ENCODE results near the gene ZNF319.
"Not testable (repeated sequence)": the region's sequence is repeated elsewhere in the genome, so short reads cannot be mapped to it uniquely, and the experiment has no call there.

The ZNF319 gene

GRCh38 chr16:57987441-57988177 is 12.9 kb downstream of the ZNF319 start:
- no peak overlapping the region for H3K27ac Mint-ChIP-seq
- no peak for ATAC-seq (replicated peaks)
- H3K36me3 Mint-ChIP-seq, result no peaks in the 10 kb centered on the region
- H3K4me3 Mint-ChIP-seq, result no peak overlapping the region
- no peaks in the 10 kb centered on the region for H3K27me3 Mint-ChIP-seq
- H3K9me3 Mint-ChIP-seq, result no peaks in the 10 kb centered on the region
- no peak for DNase-seq
- peaks cover 5 to 16% of the 10 kb centered on the region in 2 donors for H3K4me1 Mint-ChIP-seq

- no peak for DNase-seq
- no peaks in the 10 kb centered on the region for H3K9me3 Mint-ChIP-seq
- peaks cover 5 to 16% of the 10 kb centered on the region in 2 donors for H3K4me1 Mint-ChIP-seq
- H3K4me3 Mint-ChIP-seq, result no peak overlapping the region
- H3K36me3 Mint-ChIP-seq, result no peaks in the 10 kb centered on the region
- ATAC-seq (replicated peaks), result no peak
- H3K27me3 Mint-ChIP-seq, result peaks cover 5 to 6% of the 10 kb centered on the region in 2 donors
- H3K27ac Mint-ChIP-seq, result peak overlapping the region; percentile 37
Measured at GRCh38 chr16:57986196-57986595, 14.3 kb downstream of the ZNF319 start.

- H3K36me3 Mint-ChIP-seq, result no peaks in the 10 kb centered on the region
- H3K4me3 Mint-ChIP-seq, result peak overlapping the region; percentile 89 to 91
- peak overlapping the region; percentile 63 for H3K27ac Mint-ChIP-seq
- no peaks in the 10 kb centered on the region for H3K9me3 Mint-ChIP-seq
- peaks cover 5 to 16% of the 10 kb centered on the region in 2 donors for H3K4me1 Mint-ChIP-seq
- no peak for DNase-seq
- peaks cover 5 to 6% of the 10 kb centered on the region in 2 donors for H3K27me3 Mint-ChIP-seq
- ATAC-seq (replicated peaks), result peak; percentile 44 to 59
Measured at GRCh38 chr16:57985204-57986181, 15.0 kb downstream of the ZNF319 start.

- H3K4me3 Mint-ChIP-seq, result peak overlapping the region; percentile 89 to 91
- DNase-seq (peak; percentile 76), ATAC-seq (replicated peaks) (peak; percentile 94)
- H3K4me1 Mint-ChIP-seq, result peaks cover 5 to 16% of the 10 kb centered on the region in 2 donors
- H3K36me3 Mint-ChIP-seq, result no peaks in the 10 kb centered on the region
- H3K9me3 Mint-ChIP-seq, result no peaks in the 10 kb centered on the region
- H3K27ac Mint-ChIP-seq, result peak overlapping the region; percentile 63
- H3K27me3 Mint-ChIP-seq, result peaks cover 6 to 7% of the 10 kb centered on the region in 2 donors
Measured at GRCh38 chr16:57984443-57985203, 15.8 kb downstream of the ZNF319 start.

GRCh38 chr16:57982385-57982784 is 18.1 kb downstream of the ZNF319 start:
- no peak for DNase-seq
- H3K4me1 Mint-ChIP-seq, result peaks cover 7 to 16% of the 10 kb centered on the region in 2 donors
- no peak for ATAC-seq (replicated peaks)
- no peak overlapping the region for H3K27ac Mint-ChIP-seq
- peaks cover 18 to 19% of the 10 kb centered on the region in 2 donors for H3K27me3 Mint-ChIP-seq
- no peaks in the 10 kb centered on the region for H3K9me3 Mint-ChIP-seq
- H3K36me3 Mint-ChIP-seq, result no peaks in the 10 kb centered on the region
- H3K4me3 Mint-ChIP-seq, result no peak overlapping the region

- peaks cover 18 to 19% of the 10 kb centered on the region in 2 donors for H3K27me3 Mint-ChIP-seq
- DNase-seq (no peak), ATAC-seq (replicated peaks) (no peak)
- peaks cover 7 to 16% of the 10 kb centered on the region in 2 donors for H3K4me1 Mint-ChIP-seq
- H3K36me3 Mint-ChIP-seq, result no peaks in the 10 kb centered on the region
- H3K27ac Mint-ChIP-seq, result no peak overlapping the region
- H3K9me3 Mint-ChIP-seq, result no peaks in the 10 kb centered on the region
- no peak overlapping the region for H3K4me3 Mint-ChIP-seq
Measured at GRCh38 chr16:57981636-57982035, 18.8 kb downstream of the ZNF319 start.

- Mint-ChIP-seq H3K4me3 (no peak overlapping the region), H3K4me1 (peaks cover 1 to 3% of the 10 kb centered on the region in 2 donors), H3K27ac (no peak overlapping the region), H3K27me3 (peaks cover 18 to 19% of the 10 kb centered on the region in 2 donors), H3K9me3 (no peaks in the 10 kb centered on the region), H3K36me3 (no peaks in the 10 kb centered on the region)
- no peak for ATAC-seq (replicated peaks)
- DNase-seq, result no peak
Measured at GRCh38 chr16:57979006-57979585, 21.4 kb downstream of the ZNF319 start.

GRCh38 chr16:57978070-57978465 is 22.4 kb downstream of the ZNF319 start:
- DNase-seq; H3K4me1 Mint-ChIP-seq; H3K4me3 Mint-ChIP-seq; H3K36me3 Mint-ChIP-seq; H3K27ac Mint-ChIP-seq; ATAC-seq (replicated peaks); H3K9me3 Mint-ChIP-seq: not testable (repeated sequence)
- H3K27me3 Mint-ChIP-seq, result peaks cover 18 to 19% of the 10 kb centered on the region in 2 donors

GRCh38 chr16:57977418-57978069 is 22.9 kb downstream of the ZNF319 start:
- H3K27me3 Mint-ChIP-seq, result peaks cover 18 to 23% of the 10 kb centered on the region in 2 donors
- no peak overlapping the region for H3K4me3 Mint-ChIP-seq
- H3K4me1 Mint-ChIP-seq, result peaks cover 0 to 3% of the 10 kb centered on the region in 2 donors
- DNase-seq (no peak), ATAC-seq (replicated peaks) (no peak)
- no peaks in the 10 kb centered on the region for H3K36me3 Mint-ChIP-seq
- no peak overlapping the region for H3K27ac Mint-ChIP-seq
- H3K9me3 Mint-ChIP-seq, result no peaks in the 10 kb centered on the region

- Mint-ChIP-seq H3K36me3 (no peaks in the 10 kb centered on the region), H3K4me1 (peaks cover 0 to 3% of the 10 kb centered on the region in 2 donors), H3K27me3 (peaks cover 21 to 29% of the 10 kb centered on the region in 2 donors), H3K4me3 (no peak overlapping the region), H3K9me3 (no peaks in the 10 kb centered on the region), H3K27ac (no peak overlapping the region)
- DNase-seq (no peak), ATAC-seq (replicated peaks) (no peak)
Measured at GRCh38 chr16:57976331-57976796, 24.1 kb downstream of the ZNF319 start.

GRCh38 chr16:57972306-57972705 is 28.2 kb downstream of the ZNF319 start:
- DNase-seq (no peak), ATAC-seq (replicated peaks) (no peak)
- no peaks in the 10 kb centered on the region for H3K9me3 Mint-ChIP-seq
- H3K27ac Mint-ChIP-seq, result no peak overlapping the region
- H3K4me3 Mint-ChIP-seq, result no peak overlapping the region
- H3K4me1 Mint-ChIP-seq, result no peaks in the 10 kb centered on the region
- H3K27me3 Mint-ChIP-seq, result peaks cover 16 to 30% of the 10 kb centered on the region in 2 donors
- no peaks in the 10 kb centered on the region for H3K36me3 Mint-ChIP-seq

- Mint-ChIP-seq H3K27me3 (peaks cover 16 to 30% of the 10 kb centered on the region in 2 donors), H3K4me3 (no peak overlapping the region), H3K9me3 (no peaks in the 10 kb centered on the region), H3K36me3 (no peaks in the 10 kb centered on the region), H3K27ac (no peak overlapping the region), H3K4me1 (no peaks in the 10 kb centered on the region)
- ATAC-seq (replicated peaks), result no peak
- DNase-seq, result no peak
Measured at GRCh38 chr16:57971848-57972247, 28.6 kb downstream of the ZNF319 start.

- DNase-seq (no peak), ATAC-seq (replicated peaks) (no peak)
- Mint-ChIP-seq H3K4me1 (no peaks in the 10 kb centered on the region), H3K9me3 (no peaks in the 10 kb centered on the region), H3K27me3 (peaks cover 16 to 30% of the 10 kb centered on the region in 2 donors), H3K36me3 (no peaks in the 10 kb centered on the region), H3K27ac (no peak within 1 kb of the TSS), H3K4me3 (no peak within 1 kb of the TSS)
Measured at GRCh38 chr16:57970970-57971369, 29.5 kb downstream of the ZNF319 start, which contains the start of gene CNGB1. CNGB1 (minus strand) TSS chr16:57971128; CDS start chr16:57967286, 3,842 bp downstream.
